GM19372 (cell line): ENCODE results near the gene CTDP1.
"Not testable (repeated sequence)": the region's sequence is repeated elsewhere in the genome, so short reads cannot be mapped to it uniquely, and the experiment has no call there.

Experiments
- ATAC-seq: cut with Tn5 transposase; IDR thresholded peaks from one replicate; pipeline ENCODE4 v1.9.1; 2021; ENCODE audit warnings: mild to moderate bottlenecking, low read depth, moderate library complexity; ENCODE audit not compliant: unreplicated experiment

CTDP1 gene

DNA sequence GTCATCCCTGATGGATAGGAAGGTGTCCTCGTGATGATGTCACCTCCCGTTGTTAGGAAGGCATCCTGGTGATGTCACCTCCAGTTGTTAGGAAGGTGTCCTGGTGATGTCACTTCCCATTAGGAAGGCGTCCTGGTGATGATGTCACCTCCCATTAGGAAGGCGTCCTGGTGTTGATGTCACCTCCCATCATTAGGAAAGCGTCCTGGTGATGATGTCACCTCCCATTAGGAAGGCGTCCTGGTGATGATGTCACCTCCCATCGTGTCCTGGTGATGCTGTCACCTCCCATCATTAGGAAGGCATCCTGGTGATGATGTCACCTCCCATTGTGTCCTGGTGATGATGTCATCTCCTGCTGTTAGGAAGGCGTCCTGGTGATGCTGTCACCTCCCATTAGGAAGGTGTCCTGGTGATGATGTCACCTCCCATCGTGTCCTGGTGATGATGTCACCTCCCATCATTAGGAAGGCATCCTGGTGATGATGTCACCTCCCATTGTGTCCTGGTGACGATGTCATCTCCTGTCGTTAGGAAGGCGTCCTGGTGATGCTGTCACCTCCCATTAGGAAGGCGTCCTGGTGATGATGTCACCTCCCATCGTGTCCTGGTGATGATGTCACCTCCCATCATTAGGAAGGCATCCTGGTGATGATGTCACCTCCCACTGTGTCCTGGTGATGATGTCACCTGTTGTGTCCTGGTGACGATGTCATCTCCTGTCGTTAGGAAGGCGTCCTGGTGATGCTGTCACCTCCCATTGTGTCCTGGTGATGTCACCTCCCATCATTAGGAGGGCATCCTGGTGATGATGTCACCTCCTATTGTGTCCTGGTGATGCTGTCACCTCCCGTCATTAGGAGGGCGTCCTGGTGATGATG, 40.1 kb downstream of the CTDP1 start:
- not testable (repeated sequence) for ATAC-seq

DNA sequence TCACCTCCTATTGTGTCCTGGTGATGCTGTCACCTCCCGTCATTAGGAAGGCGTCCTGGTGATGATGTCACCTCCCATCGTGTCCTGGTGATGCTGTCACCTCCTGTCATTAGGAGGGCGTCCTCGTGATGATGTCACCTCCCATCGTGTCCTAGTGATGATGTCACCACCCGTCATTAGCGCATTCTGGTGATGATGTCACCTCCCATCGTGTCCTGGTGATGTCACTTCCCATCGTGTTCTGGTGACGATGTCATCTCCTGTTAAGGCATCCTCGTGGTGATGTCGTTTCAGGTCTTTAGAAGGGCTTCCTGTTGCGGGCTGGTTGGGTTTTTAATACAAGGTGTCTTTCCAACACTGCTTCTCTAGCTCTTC, 40.7 kb downstream of the CTDP1 start:
- no peak for ATAC-seq

DNA sequence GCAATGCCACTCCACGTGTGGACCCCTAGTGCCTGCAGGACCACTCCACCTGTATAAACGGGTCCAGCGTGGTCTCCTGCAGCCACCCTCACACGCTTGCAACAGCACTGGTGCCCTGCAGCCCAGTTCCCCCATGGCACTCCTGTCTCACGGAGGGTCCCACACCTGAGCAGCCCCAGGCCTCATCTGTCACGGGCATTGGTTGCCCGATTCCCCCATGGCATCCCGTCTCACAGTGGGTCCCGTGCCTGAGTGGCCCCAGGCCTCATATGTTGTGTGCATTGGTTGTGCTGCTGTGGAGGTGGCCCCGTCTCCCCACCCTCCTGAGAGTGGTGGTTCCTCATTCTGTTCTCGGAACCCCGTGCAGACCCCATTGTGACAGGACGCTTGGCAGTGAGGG, 43.4 kb downstream of the CTDP1 start:
- no peak for ATAC-seq

DNA sequence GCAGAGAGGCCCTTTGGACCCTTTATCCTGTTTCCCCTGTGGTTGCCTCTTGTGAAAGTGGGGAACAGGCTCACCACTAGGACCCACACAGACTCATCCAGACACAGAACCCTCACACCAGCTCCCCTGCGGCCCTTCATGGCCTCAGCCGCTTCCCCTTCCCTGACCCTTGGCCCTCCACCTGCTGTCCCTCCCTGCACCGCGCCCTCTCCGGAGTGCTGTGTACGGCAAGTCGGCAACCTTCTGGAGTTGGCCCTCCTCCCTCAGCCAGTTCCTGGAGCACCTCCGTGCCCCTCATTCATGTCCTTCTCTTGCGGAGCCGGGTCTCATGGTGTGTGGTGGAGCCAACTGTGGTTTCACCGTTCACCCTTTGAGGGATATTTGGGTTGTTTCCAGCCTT, 44.0 kb downstream of the CTDP1 start:
- no peak for ATAC-seq

DNA sequence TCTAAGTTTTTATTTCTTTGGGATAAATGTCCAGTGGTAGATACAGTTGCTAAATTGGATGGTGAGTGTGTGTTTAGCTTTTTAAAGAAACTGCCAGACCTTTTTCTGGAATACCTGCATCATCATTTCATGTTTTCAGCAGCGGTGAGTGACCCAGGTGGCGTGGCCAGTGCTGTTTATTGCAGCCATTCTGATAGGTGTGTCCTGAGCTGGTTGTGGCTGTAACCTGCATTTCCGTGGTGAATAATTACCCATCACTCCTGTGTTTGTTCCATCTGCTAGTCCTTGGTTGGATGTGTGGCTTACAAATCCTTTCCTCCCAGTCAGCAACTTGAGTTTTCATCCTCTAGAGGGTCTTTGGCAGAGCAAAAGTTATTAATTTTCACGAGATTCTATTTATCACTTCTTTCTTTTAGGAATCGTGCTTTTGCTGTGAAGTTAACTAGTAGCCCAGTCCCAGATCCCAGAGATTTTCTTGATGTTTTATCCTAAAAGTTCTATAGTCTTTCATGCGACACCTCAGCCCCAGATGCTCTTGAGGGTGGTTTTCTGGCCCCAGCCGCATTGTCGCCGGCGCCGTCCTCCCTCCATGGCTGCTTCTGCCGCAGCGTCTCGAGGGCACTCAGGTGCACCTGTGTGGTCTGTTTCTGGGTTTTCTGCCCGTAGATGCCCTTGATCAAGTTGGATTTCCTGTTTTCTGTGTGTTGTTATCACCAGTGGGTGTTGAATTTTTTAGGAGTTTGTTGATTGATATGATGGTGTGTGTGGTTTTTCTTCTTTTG, 44.9 kb downstream of the CTDP1 start:
- ATAC-seq = no peak

DNA sequence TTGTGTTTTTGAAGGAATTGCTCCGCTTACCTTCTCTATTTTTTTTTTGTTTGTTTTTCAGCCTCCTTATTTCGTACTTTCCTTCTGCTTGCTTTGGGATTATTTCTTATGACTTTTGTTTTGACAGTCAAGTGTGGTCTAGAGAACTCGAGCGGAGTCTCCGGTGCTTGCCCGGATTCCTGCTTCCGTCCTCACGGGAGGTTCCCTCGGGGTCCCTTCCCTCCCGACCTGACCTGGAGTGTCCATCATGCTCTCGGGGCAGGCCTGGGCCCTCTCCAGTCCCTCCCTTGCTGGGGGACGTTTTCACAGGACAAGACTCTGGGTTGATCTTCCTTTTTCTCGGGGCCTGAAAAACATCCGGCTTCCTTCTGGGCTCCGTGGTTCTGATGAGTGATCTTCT, 45.9 kb downstream of the CTDP1 start:
- ATAC-seq = no peak

DNA sequence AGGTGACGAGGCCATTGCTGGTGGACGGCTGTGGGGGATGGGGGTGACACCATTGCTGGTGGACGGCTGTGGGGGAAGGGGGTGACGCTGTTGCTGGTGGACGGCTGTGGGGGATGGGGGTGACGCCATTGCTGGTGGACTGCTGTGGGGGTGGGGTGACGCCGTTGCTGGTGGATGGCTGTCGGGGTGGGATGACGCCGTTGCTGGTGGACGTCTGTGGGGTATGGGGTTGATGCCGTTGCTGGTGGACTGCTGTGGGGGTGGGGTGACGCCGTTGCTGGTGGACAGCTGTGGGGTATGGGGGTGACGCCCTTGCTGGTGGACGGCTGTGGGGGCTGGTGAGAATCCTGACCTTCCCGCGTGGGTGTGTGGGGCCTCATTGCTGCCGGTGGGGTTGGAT, 47.1 kb downstream of the CTDP1 start:
- no peak for ATAC-seq

DNA sequence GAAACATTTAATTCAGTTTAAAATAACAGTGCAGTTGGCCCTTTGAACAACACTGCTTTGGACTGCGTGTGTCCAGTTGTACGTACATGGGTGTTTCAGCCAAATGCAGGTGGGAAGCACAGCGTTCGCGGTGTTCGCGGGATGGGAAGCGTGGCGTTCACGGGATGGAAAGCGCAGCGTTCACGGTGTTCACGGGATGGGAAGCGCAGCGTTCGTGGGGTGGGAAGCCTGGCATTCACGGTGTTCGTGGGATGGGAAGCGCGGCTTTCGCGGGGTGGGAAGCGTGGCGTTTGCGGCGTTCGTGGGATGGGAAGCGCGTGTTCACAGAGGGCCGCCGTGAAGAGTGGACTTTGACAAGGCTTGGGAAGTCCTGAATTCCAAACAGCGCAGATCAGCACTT, 47.6 kb downstream of the CTDP1 start:
- ATAC-seq = no peak

DNA sequence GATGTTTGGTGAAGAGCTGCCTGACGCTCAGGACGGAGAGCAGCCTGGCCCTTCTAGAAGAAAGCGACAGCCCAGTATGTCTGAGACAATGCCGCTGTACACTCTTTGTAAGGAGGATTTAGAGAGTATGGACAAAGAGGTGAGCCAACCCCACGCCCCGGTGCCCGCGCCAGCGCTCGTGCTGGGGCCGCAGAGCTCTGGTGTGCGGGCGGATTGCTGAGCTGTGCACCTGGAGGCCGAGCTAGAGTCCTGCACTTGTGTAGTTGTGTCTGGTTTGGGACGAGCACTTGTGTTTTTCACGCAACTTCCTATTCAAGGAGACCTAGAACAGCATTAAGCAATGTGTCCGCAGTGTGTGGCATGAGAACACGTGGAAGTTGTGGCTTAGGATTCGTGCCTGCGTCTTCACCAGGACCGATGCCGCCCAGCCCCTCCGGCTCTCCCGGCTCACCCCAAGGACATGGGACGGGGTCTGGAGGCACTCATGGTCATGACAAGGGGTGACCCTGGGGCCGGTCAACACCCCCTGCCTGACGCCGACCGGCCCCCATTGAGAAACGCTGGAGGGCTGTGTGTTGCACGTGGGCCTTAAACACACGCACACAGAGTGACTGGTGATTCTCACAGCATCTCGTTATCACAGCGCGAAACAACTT, 49.5 kb downstream of the CTDP1 start:
- ATAC-seq = no peak

DNA sequence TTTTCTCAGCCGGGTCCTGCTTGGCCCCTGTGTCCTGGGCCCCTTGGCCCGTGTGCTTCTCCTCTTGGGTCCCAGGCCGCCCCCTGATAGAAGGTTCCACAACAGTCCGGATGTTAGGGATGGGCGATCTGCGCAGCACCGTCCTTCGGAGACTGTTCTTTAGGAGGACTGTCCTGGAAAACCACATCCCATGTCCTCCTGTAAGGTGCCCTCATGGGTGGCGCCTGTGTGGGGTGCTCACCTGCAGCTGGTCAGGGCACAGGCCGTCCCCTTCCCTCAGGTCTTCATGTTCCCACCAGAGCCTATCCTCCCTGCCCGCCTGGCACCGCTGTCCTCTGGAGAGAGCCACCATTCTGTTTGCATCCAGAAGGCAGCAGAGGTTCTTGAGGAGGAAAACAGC, 50.0 kb downstream of the CTDP1 start:
- ATAC-seq = no peak

DNA sequence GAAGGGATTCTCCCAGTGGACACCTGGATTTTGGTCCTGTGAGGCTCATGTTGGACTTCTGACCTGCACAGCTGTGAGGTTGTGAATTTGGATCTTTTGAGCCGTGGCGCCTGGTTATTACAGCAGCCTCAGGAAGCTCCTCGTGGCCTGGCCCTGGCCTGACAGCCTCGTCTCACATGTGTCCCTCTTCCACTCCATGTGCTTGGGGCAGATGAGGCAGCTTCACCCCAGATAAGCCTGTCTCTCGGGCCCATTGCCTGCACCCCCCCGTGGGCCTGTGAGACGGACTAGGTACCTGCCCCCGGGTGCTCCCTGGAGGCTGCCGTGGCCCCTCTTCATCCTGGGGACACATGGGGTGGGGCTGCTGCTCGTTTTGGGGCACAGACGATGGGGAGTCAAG, 51.2 kb downstream of the CTDP1 start:
- ATAC-seq = no peak

DNA sequence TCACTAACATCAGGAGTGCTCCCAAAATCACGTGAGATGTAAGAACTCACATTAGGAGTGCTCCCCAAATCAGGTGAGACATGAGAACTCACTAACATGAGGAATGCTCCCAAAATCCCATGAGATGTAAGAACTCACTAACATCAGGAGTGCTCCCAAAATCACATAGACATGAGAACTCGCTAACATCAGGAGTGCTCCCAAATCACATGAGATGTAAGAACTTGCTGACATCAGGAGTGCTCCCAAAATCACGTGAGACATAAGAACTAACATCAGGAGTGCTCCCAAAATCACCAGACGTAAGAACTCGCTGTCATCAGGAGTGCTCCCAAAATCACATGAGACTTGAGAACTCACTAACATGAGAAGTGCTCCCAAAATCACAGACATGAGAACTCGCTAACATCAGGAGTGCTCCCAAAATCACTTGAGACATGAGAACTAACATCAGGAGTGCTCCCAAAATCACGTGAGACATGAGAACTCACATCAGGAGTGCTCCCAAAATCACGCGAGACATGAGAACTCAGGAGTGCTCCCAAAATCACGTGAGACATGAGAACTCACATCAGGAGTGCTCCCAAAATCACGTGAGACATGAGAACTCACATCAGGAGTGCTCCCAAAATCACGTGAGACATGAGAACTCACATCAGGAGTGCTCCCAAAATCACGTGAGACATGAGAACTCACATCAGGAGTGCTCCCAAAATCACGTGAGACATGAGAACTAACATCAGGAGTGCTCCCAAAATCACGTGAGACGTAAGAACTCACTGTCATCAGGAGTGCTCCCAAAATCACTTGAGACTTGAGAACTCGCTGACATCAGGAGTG, 52.5 kb downstream of the CTDP1 start:
- ATAC-seq = not testable (repeated sequence)

DNA sequence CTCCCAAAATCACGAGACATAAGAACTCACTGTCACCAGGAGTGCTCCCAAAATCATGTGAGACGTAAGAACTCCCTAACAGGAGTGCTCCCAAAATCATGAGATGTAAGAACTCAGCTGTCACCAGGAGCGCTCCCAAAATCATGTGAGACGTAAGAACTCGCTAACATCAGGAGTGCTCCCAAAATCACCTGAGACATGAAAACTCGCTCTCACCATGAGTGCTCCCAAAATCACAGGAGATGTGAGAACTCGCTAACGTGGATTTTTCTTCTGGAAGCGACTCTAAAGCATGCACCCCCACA, 53.1 kb downstream of the CTDP1 start:
- ATAC-seq = no peak

DNA sequence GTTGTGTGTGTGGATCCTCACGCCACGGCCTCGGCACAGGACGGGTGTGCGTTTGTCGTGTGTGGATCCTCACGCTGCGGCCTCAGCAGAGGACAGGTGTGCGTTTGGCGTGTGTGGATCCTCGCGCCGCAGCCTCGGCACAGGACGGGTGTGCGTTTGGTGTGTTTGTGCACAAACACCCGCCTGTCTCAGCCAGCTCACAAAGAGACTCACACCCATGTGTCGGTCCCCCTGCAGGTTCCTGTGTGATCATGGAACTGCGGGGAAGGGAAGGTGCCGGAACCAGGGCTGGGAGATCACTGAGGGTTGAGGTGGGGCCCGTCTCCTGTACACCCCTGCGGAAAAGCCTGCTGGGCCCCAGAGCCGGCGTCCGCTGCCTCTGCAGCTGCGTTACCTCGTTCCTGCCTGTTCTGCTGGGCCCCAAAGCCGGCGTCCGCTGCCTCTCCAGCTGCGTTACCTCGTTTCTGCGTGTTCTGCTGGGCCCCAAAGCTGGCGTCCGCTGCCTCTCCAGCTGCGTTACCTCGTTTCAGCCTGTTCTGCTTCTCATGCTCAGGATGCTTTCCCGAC, 53.6 kb downstream of the CTDP1 start:
- ATAC-seq = no peak

DNA sequence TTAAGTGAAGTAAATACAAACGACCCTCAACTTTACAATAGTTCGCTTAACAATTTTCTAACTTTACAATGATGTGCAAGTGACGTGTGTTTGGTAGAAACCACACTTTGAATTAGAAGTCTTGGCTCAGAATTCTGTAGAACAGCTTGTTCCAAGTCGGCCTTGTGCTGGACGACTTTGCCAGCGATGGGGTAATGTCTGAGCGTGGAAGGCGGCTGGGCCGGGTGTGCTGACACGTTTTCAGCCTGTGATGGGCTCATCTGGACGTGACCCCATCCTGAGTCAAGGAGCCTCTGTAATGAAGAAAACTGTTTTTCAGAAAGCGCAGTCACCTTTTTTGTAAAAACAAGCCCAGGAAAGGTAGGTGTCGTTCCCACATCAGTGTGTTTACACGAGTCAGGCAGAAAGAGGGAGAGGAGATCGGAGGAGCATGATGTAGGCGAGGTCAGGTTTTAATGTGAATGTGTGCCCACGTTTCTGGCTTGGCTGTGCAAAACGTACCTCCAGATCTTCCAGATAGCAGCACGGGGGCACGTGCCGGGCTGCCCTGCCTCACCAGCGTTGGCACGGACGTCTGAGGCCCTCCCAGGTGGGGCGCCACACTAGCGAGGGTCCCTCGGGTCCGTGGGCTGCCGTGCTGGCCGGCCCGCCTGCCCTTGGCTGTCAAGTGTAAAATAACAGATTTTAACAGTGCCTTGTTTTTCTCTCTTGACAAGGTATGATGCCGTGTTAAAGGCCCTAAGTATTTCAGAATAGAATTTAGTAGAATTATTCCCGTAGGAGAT, 54.6 kb downstream of the CTDP1 start:
- ATAC-seq = no peak

DNA sequence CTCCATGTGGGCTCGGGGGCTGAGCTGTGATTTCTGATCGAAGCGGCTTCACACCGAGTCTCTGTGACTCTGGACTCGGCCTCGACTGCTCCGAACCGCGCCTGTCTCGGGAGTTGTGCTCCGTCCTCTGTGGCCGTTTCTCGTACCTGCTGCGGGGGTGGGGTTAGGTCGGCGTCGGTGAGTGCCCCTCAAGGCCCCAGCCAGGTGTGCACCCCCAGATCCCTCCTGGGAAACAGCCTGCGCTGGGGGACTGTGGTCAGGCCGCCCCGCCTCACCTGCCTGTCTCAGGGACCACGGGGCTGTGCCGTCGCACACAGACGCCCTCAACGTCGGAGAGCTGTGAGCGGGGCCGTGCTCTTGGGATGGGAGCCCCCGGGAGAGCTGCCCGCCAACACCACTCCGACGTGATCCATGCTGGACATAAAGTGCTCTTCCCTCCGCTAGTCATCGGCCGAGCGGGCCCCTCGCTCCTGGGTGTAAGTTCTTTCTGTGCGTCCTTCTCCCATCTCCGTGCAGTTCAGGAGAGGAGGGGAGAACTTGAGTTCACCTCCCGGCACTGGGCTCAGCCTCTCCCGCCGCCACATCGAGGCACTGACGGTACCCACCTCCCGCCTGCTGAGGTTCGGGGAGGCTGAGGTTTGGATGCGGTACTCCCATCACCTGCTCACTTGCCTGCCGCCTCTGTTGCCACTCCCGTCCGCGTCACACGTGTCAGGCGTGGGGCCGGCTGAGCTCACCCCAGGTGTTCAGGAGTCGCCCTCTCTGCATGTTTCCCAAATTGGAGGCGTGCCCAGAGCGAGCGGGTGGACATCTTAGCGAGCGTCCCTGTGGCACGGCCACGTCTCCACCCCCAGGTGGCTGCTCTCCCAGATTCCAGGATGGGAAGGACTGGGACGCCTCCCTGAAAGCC, 55.7 kb downstream of the CTDP1 start:
- no peak for ATAC-seq

DNA sequence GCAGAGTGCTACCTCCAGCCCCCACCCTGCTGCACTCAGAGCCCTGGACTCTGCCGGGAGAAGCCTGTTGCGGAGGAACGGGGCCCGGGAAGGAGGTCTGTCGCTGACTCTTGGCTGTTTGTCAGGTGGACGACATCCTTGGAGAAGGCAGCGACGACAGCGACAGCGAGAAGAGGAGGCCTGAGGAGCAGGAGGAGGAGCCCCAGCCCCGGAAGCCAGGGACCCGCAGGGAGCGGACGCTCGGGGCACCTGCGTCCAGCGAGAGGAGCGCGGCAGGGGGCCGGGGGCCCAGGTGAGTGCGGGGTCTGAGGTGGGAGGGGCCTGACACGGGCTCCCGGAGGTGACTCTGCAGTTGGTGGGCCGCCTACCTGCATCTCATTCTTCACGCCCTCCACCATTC, 56.6 kb downstream of the CTDP1 start:
- ATAC-seq = no peak

DNA sequence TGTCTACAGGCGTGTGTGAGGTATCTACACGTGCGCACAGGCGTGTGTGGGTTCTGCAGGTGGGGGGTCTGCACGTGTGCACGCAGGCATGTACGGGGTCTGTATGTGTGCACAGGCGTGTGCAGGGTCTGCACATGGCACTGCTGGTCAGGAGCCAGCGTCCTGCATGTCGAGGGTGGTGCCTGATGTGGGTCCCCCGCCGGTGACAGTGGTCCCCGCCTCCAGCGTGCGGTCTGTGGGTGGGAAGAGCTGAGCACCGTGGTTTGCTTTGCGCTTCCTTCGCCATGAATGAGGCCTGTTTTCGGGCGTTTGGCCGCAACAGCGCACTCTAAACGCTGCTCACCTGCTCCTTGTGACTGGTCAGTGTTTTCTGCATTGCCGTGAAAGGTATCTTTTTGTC, 57.2 kb downstream of the CTDP1 start:
- ATAC-seq = no peak

DNA sequence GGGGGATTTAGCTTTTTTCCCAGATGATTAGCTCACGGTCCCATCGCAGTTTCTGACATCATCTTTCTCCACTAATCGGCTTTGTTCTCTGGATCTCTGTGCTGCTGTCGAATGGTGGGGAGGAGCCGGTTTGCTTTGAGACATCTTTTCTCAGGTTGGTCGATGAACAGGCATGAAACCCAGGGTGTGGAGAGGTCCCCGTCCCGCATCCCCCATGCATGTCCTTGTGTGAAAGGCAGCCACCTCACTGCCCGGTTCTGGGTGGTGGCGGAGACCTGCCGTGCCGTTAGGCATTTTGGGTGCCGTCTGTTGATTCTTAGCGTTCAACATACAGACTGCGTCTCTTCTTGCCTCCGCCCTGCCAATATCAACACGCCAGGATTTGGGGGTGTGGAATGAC, 57.8 kb downstream of the CTDP1 start:
- ATAC-seq = no peak
